GM23338 (cell line): ENCODE data around the gene PLA2G5. TPM values are rescaled to one million over a fixed set of nuclear protein-coding genes. Genes with fewer than 3 reads are reported as not detected.

Experiments used
- ATAC-seq: fragments of 200-7000 bp; cut with Tn5 transposase; 3 replicates; pipeline ENCODE4 v1.9.1; 2020
- DNase-seq: peaks from one replicate; pipeline ENCODE4 v3.0.0-alpha.2; 2015; ENCODE audit warnings: low spot score
- H2AFZ ChIP-seq: fragments of 200-600 bp; sonication (generic); 2 replicates; pipeline ENCODE4 v1.8.0; 2016; ENCODE audit warnings: antibody characterized with exemption, mild to moderate bottlenecking, moderate library complexity
- H3F3A ChIP-seq: fragments of 200-600 bp; sonication (generic); replicated peaks from 2 replicates; pipeline ENCODE4 v1.8.0; 2017; ENCODE audit warnings: antibody characterized with exemption, mixed run types, low read depth
- H3K27ac ChIP-seq: fragments of 200-600 bp; sonication (generic); 2 replicates; pipeline ENCODE4 v1.6.1; 2016; ENCODE audit warnings: low read depth
- H3K27me3 ChIP-seq: fragments of 200-600 bp; sonication (generic); 2 replicates; pipeline ENCODE4 v1.8.0; 2016; ENCODE audit warnings: mild to moderate bottlenecking, mixed run types, moderate library complexity; ENCODE audit not compliant: insufficient read depth
- H3K36me3 ChIP-seq: fragments of 200-600 bp; sonication (generic); 2 replicates; pipeline ENCODE4 v1.8.0; 2016; ENCODE audit warnings: mild to moderate bottlenecking; ENCODE audit not compliant: insufficient read depth
- H3K4me1 ChIP-seq: fragments of 200-600 bp; sonication (generic); 2 replicates; pipeline ENCODE4 v1.8.0; 2016; ENCODE audit warnings: mild to moderate bottlenecking, moderate library complexity; ENCODE audit not compliant: insufficient read depth
- H3K4me2 ChIP-seq: fragments of 200-600 bp; sonication (generic); 2 replicates; pipeline ENCODE4 v1.7.1; 2017; ENCODE audit warnings: mixed run types
- H3K4me3 ChIP-seq: fragments of 200-600 bp; sonication (generic); 2 replicates; pipeline ENCODE4 v1.6.1; 2016; ENCODE audit warnings: mixed run types
- H3K79me2 ChIP-seq: fragments of 200-600 bp; sonication (generic); replicated peaks from 2 replicates; pipeline ENCODE4 v1.8.0; 2017; ENCODE audit warnings: mild to moderate bottlenecking; ENCODE audit not compliant: insufficient read depth
- H3K9me2 ChIP-seq: fragments of 200-600 bp; sonication (generic); 2 replicates; pipeline ENCODE4 v1.8.0; 2017; ENCODE audit not compliant: insufficient read depth
- H4K20me1 ChIP-seq: fragments of 200-600 bp; sonication (generic); replicated peaks from 2 replicates; pipeline ENCODE4 v1.8.0; 2017; ENCODE audit warnings: mild to moderate bottlenecking; ENCODE audit not compliant: insufficient read depth
- H3K27ac Mint-ChIP-seq: 2 replicates; pipeline ENCODE4 v1.8.0; 2020; ENCODE audit warnings: inconsistent platforms, mild to moderate bottlenecking, moderate library complexity, mixed read lengths
- H3K27me3 Mint-ChIP-seq: 3 replicates; pipeline ENCODE4 v1.8.0; 2022; ENCODE audit warnings: low read depth, mild to moderate bottlenecking, moderate library complexity, mixed read lengths, inconsistent platforms; ENCODE audit not compliant: insufficient read depth, poor library complexity
- H3K36me3 Mint-ChIP-seq: 3 replicates; pipeline ENCODE4 v1.8.0; 2021; ENCODE audit warnings: low read depth, mild to moderate bottlenecking, inconsistent platforms, moderate library complexity, mixed read lengths
- H3K4me1 Mint-ChIP-seq: 3 replicates; pipeline ENCODE4 v1.8.0; 2020; ENCODE audit warnings: mild to moderate bottlenecking, inconsistent platforms, mixed read lengths
- H3K4me3 Mint-ChIP-seq: 3 replicates; pipeline ENCODE4 v1.8.0; 2021; ENCODE audit warnings: moderate library complexity, mild to moderate bottlenecking, inconsistent platforms, mixed read lengths
- H3K9me3 Mint-ChIP-seq: 3 replicates; pipeline ENCODE4 v1.8.0; 2020; ENCODE audit warnings: moderate library complexity, mild to moderate bottlenecking, inconsistent platforms, mixed read lengths
- CREB1 ChIP-seq: fragments of 250-450 bp; sonication (Bioruptor Pico); IDR thresholded peaks from 2 replicates; pipeline ENCODE4 v1.5.0; 2020; ENCODE audit warnings: low read depth, mild to moderate bottlenecking, moderate library complexity
- JUNB ChIP-seq: IDR thresholded peaks from one replicate; pipeline ENCODE4 v1.6.1; 2016; ENCODE audit warnings: antibody characterized with exemption; ENCODE audit not compliant: unreplicated experiment
- NANOG ChIP-seq: IDR thresholded peaks from 2 replicates; pipeline ENCODE4 v1.6.1; 2016; ENCODE audit warnings: antibody characterized with exemption, borderline replicate concordance
- STAT1 ChIP-seq: IDR thresholded peaks from one replicate; pipeline ENCODE4 v1.6.1; 2016; ENCODE audit warnings: antibody characterized with exemption; ENCODE audit not compliant: unreplicated experiment
- ZNF114 ChIP-seq: fragments of 250-450 bp; sonication (Bioruptor Pico); IDR thresholded peaks from 2 replicates; pipeline ENCODE4 v1.5.0; 2020; ENCODE audit warnings: mild to moderate bottlenecking, moderate library complexity
- ZNF331 ChIP-seq: fragments of 250-450 bp; sonication (Bioruptor Pico); IDR thresholded peaks from 2 replicates; pipeline ENCODE4 v1.5.0; 2020; ENCODE audit warnings: low read depth, mild to moderate bottlenecking, moderate library complexity
- polyA plus RNA-seq: library from polyadenylated mRNA; unstranded; fragments of >200 nt; fragmentation: Nextera tagmentation; extraction: Ambion mirVana; gene quantifications from 2 replicates; pipeline ENCODE4 v1.2.1, GENCODE V29; 2016
- total RNA-seq: library from RNA; depleted of rRNA; stranded (reverse); fragments of >200 nt; shearing (Covaris generic); gene quantifications from 2 replicates; pipeline ENCODE4 v1.2.3, GENCODE V29; 2014
- TF ChIP-seq, protein P1 (sequence below): fragments of 250-450 bp; sonication (Bioruptor Pico); IDR thresholded peaks from 2 replicates; pipeline ENCODE4 v1.5.0; 2020; ENCODE audit warnings: mild to moderate bottlenecking, moderate library complexity
- TF ChIP-seq, protein P2 (sequence below): IDR thresholded peaks from one replicate; pipeline ENCODE4 v1.6.1; 2018; ENCODE audit warnings: antibody characterized with exemption; ENCODE audit not compliant: unreplicated experiment

The PLA2G5 gene
- total and polyA plus RNA-seq, 2 experiments from 2014 or later, result not detected

DNA sequence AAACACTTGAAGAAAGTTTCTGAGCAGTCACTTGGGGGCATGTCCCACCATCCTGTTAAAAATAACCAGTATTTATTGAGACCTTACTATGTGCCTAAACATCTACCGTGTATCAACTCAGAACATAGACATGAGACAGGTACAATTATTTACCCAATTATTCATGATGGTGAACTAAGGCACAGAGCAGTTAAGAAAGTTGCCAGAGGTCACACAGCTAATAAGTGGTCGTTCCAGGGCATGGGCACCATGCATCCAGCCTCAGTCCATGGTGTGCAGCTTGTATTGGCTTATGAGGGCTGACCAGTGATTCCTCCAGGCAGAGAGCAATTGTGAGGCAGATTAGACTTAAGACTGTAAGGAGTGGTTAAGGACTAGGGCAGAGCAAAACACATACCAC, 5.4 kb downstream of the PLA2G5 start:
- H3K4me1 ChIP-seq, result no peaks in the 10 kb centered on the region
- peaks cover 8% of the 10 kb centered on the region for H3K27me3 Mint-ChIP-seq
- H3K4me1 Mint-ChIP-seq, result peaks cover 5% of the 10 kb centered on the region; the same call in 1 of the 3 replicates
- H3K27ac Mint-ChIP-seq, result no peak overlapping the region
- H3K4me3 Mint-ChIP-seq, result no peak overlapping the region
- H4K20me1 ChIP-seq, result no peaks in the 10 kb centered on the region
- no peaks in the 10 kb centered on the region for H3K9me2 ChIP-seq
- no peak overlapping the region for H3K4me3 ChIP-seq
- H2AFZ ChIP-seq, result no peak overlapping the region
- TF ChIP-seq STAT1, result no peak
- TF ChIP-seq, protein P1, sequence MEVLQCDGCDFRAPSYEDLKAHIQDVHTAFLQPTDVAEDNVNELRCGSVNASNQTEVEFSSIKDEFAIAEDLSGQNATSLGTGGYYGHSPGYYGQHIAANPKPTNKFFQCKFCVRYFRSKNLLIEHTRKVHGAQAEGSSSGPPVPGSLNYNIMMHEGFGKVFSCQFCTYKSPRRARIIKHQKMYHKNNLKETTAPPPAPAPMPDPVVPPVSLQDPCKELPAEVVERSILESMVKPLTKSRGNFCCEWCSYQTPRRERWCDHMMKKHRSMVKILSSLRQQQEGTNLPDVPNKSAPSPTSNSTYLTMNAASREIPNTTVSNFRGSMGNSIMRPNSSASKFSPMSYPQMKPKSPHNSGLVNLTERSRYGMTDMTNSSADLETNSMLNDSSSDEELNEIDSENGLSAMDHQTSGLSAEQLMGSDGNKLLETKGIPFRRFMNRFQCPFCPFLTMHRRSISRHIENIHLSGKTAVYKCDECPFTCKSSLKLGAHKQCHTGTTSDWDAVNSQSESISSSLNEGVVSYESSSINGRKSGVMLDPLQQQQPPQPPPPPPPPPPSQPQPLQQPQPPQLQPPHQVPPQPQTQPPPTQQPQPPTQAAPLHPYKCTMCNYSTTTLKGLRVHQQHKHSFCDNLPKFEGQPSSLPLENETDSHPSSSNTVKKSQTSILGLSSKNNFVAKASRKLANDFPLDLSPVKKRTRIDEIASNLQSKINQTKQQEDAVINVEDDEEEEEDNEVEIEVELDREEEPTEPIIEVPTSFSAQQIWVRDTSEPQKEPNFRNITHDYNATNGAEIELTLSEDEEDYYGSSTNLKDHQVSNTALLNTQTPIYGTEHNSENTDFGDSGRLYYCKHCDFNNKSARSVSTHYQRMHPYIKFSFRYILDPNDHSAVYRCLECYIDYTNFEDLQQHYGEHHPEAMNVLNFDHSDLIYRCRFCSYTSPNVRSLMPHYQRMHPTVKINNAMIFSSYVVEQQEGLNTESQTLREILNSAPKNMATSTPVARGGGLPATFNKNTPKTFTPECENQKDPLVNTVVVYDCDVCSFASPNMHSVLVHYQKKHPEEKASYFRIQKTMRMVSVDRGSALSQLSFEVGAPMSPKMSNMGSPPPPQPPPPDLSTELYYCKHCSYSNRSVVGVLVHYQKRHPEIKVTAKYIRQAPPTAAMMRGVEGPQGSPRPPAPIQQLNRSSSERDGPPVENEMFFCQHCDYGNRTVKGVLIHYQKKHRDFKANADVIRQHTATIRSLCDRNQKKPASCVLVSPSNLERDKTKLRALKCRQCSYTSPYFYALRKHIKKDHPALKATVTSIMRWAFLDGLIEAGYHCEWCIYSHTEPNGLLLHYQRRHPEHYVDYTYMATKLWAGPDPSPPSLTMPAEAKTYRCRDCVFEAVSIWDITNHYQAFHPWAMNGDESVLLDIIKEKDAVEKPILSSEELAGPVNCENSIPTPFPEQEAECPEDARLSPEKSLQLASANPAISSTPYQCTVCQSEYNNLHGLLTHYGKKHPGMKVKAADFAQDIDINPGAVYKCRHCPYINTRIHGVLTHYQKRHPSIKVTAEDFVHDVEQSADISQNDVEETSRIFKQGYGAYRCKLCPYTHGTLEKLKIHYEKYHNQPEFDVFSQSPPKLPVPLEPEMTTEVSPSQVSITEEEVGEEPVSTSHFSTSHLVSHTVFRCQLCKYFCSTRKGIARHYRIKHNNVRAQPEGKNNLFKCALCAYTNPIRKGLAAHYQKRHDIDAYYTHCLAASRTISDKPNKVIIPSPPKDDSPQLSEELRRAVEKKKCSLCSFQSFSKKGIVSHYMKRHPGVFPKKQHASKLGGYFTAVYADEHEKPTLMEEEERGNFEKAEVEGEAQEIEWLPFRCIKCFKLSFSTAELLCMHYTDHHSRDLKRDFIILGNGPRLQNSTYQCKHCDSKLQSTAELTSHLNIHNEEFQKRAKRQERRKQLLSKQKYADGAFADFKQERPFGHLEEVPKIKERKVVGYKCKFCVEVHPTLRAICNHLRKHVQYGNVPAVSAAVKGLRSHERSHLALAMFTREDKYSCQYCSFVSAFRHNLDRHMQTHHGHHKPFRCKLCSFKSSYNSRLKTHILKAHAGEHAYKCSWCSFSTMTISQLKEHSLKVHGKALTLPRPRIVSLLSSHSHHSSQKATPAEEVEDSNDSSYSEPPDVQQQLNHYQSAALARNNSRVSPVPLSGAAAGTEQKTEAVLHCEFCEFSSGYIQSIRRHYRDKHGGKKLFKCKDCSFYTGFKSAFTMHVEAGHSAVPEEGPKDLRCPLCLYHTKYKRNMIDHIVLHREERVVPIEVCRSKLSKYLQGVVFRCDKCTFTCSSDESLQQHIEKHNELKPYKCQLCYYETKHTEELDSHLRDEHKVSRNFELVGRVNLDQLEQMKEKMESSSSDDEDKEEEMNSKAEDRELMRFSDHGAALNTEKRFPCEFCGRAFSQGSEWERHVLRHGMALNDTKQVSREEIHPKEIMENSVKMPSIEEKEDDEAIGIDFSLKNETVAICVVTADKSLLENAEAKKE, result no peak
- TF ChIP-seq NANOG, result no peak
- TF ChIP-seq, protein P2, sequence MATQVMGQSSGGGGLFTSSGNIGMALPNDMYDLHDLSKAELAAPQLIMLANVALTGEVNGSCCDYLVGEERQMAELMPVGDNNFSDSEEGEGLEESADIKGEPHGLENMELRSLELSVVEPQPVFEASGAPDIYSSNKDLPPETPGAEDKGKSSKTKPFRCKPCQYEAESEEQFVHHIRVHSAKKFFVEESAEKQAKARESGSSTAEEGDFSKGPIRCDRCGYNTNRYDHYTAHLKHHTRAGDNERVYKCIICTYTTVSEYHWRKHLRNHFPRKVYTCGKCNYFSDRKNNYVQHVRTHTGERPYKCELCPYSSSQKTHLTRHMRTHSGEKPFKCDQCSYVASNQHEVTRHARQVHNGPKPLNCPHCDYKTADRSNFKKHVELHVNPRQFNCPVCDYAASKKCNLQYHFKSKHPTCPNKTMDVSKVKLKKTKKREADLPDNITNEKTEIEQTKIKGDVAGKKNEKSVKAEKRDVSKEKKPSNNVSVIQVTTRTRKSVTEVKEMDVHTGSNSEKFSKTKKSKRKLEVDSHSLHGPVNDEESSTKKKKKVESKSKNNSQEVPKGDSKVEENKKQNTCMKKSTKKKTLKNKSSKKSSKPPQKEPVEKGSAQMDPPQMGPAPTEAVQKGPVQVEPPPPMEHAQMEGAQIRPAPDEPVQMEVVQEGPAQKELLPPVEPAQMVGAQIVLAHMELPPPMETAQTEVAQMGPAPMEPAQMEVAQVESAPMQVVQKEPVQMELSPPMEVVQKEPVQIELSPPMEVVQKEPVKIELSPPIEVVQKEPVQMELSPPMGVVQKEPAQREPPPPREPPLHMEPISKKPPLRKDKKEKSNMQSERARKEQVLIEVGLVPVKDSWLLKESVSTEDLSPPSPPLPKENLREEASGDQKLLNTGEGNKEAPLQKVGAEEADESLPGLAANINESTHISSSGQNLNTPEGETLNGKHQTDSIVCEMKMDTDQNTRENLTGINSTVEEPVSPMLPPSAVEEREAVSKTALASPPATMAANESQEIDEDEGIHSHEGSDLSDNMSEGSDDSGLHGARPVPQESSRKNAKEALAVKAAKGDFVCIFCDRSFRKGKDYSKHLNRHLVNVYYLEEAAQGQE, result no peak
- TF ChIP-seq JUNB, result no peak
- no peak for TF ChIP-seq ZNF331 (CRISPR knock-in tag)
- no peak for TF ChIP-seq CREB1 (CRISPR knock-in tag)
- TF ChIP-seq ZNF114, result no peak
- H3K27ac ChIP-seq, result no peak overlapping the region
- no peaks in the 10 kb centered on the region; the same call in 2 of the 3 replicates for H3K9me3 Mint-ChIP-seq
- no peaks in the 10 kb centered on the region for H3K27me3 ChIP-seq
- no peaks in the 10 kb centered on the region; the same call in 2 of the 3 replicates for H3K36me3 Mint-ChIP-seq
- H3F3A ChIP-seq, result no peaks in the 10 kb centered on the region
- H3K79me2 ChIP-seq, result no peaks in the 10 kb centered on the region
- no peaks in the 10 kb centered on the region; the same call in 1 of the 2 replicates for H3K36me3 ChIP-seq
- no peak overlapping the region for H3K4me2 ChIP-seq
- DNase-seq (no peak), ATAC-seq (no peak)
